Parathyroid adenoma (tissue), 2 donors: Measurements from ENCODE around the gene EML1.
A peak's percentile ranks its signal among the peaks of the same experiment; 100 is the strongest.

ENCODE experiments used
- H2AFZ ChIP-seq: fragments of 300-600 bp; sonication (generic); one replicate; pipeline ENCODE4 v1.7.0; 2017; ENCODE audit warnings: antibody characterized with exemption, mild to moderate bottlenecking
- H3K27ac ChIP-seq: fragments of 300-600 bp; sonication (generic); one replicate; pipeline ENCODE4 v1.7.0; 2017
- H3K27me3 ChIP-seq: fragments of 300-600 bp; sonication (generic); one replicate; pipeline ENCODE4 v1.7.0; 2017; ENCODE audit warnings: low read length; ENCODE audit not compliant: control insufficient read depth, insufficient read depth
- H3K36me3 ChIP-seq: fragments of 300-600 bp; sonication (generic); one replicate; pipeline ENCODE4 v1.7.0; 2017; ENCODE audit warnings: low read length; ENCODE audit not compliant: control insufficient read depth, insufficient read depth
- H3K4me1 ChIP-seq: fragments of 300-600 bp; sonication (generic); one replicate; pipeline ENCODE4 v1.7.0; 2017; ENCODE audit warnings: control low read depth
- H3K4me2 ChIP-seq: fragments of 300-600 bp; sonication (generic); one replicate; pipeline ENCODE4 v1.7.0; 2017; ENCODE audit warnings: low read length
- H3K4me3 ChIP-seq: fragments of 300-600 bp; sonication (generic); one replicate; pipeline ENCODE4 v1.7.0; 2017; ENCODE audit warnings: low read depth, low read length
- H3K79me2 ChIP-seq: fragments of 300-600 bp; sonication (generic); one replicate; pipeline ENCODE4 v1.7.0; 2017; ENCODE audit warnings: control low read depth
- H3K9ac ChIP-seq: fragments of 300-600 bp; sonication (generic); one replicate; pipeline ENCODE4 v1.7.0; 2017; ENCODE audit warnings: mild to moderate bottlenecking
- H3K9me3 ChIP-seq: fragments of 300-600 bp; sonication (generic); one replicate; pipeline ENCODE4 v1.7.0; 2017; ENCODE audit warnings: low read length; ENCODE audit not compliant: control insufficient read depth
- TF ChIP-seq, protein P1 (sequence below): fragments of 300-600 bp; sonication (generic); IDR thresholded peaks from one replicate; pipeline ENCODE4 v1.7.0; 2017; ENCODE audit warnings: antibody characterized with exemption, mild to moderate bottlenecking
- donor health status: primary hyperparathyroidism.

Gene EML1

GRCh38 chr14:99829450-99829849 is 36.2 kb downstream of the EML1 start:
- H3K9me3 ChIP-seq = no peaks in the 10 kb centered on the region
- no peak overlapping the region for H3K4me2 ChIP-seq
- H3K4me1 ChIP-seq = no peaks in the 10 kb centered on the region
- no peak overlapping the region for H2AFZ ChIP-seq
- H3K9ac ChIP-seq = no peak overlapping the region
- TF ChIP-seq, protein P1, sequence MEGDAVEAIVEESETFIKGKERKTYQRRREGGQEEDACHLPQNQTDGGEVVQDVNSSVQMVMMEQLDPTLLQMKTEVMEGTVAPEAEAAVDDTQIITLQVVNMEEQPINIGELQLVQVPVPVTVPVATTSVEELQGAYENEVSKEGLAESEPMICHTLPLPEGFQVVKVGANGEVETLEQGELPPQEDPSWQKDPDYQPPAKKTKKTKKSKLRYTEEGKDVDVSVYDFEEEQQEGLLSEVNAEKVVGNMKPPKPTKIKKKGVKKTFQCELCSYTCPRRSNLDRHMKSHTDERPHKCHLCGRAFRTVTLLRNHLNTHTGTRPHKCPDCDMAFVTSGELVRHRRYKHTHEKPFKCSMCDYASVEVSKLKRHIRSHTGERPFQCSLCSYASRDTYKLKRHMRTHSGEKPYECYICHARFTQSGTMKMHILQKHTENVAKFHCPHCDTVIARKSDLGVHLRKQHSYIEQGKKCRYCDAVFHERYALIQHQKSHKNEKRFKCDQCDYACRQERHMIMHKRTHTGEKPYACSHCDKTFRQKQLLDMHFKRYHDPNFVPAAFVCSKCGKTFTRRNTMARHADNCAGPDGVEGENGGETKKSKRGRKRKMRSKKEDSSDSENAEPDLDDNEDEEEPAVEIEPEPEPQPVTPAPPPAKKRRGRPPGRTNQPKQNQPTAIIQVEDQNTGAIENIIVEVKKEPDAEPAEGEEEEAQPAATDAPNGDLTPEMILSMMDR = no peak
- no peak overlapping the region for H3K4me3 ChIP-seq
- H3K27me3 ChIP-seq = no peaks in the 10 kb centered on the region
- no peaks in the 10 kb centered on the region for H3K36me3 ChIP-seq
- H3K27ac ChIP-seq = no peak overlapping the region
- H3K79me2 ChIP-seq = peaks cover 16% of the 10 kb centered on the region

GRCh38 chr14:99831303-99831702 is 38.1 kb downstream of the EML1 start:
- H3K4me3 ChIP-seq = no peak overlapping the region
- TF ChIP-seq, protein P1 = no peak
- no peaks in the 10 kb centered on the region for H3K27me3 ChIP-seq
- no peak overlapping the region for H3K4me2 ChIP-seq
- H3K79me2 ChIP-seq = peaks cover 12% of the 10 kb centered on the region
- H3K9me3 ChIP-seq = no peaks in the 10 kb centered on the region
- no peaks in the 10 kb centered on the region for H3K36me3 ChIP-seq
- H2AFZ ChIP-seq = no peak overlapping the region
- no peak overlapping the region for H3K27ac ChIP-seq
- H3K4me1 ChIP-seq = no peaks in the 10 kb centered on the region
- no peak overlapping the region for H3K9ac ChIP-seq

DNA sequence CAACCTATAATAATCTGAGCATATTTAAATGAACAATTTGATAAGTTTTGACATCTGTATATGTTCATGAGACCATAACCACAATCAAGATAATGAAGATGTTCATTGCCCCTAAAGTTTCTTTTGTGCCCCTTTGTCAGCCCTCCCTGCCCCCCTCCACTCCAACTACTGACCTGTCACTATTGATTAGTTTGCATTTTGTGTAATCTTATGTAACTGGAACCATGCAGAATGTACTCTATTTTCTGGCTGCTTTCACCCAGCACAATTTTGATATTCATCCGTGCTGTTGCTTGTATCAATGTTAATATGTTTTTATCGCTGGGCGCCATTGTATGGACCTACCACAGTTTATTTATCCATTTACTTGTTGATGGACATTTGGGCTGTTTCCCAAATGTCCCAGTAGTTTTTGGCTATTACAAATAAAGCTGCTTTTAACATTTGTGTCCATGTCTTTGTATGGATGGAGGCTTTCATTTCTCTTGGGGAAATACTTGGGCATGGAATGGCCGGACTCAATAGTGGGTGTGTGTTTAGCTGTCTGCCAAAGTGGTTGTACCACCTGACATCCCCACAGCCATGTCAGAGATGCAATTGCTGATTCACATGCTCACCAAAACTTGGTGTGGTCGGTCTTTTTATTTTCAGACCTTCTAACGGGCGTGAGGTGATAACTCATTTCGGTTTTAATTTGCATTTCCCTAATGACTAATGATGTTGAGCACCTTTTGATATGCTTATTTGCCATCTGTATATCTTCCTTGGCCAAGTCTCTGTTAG is 38.9 kb downstream of the EML1 start:
- H3K79me2 ChIP-seq = peaks cover 11% of the 10 kb centered on the region
- no peak overlapping the region for H3K9ac ChIP-seq
- H3K4me2 ChIP-seq = no peak overlapping the region
- no peaks in the 10 kb centered on the region for H3K36me3 ChIP-seq
- no peaks in the 10 kb centered on the region for H3K9me3 ChIP-seq
- H3K27me3 ChIP-seq = no peaks in the 10 kb centered on the region
- no peaks in the 10 kb centered on the region for H3K4me1 ChIP-seq
- TF ChIP-seq, protein P1 = no peak
- H3K27ac ChIP-seq = no peak overlapping the region
- no peak overlapping the region for H2AFZ ChIP-seq
- H3K4me3 ChIP-seq = no peak overlapping the region

DNA sequence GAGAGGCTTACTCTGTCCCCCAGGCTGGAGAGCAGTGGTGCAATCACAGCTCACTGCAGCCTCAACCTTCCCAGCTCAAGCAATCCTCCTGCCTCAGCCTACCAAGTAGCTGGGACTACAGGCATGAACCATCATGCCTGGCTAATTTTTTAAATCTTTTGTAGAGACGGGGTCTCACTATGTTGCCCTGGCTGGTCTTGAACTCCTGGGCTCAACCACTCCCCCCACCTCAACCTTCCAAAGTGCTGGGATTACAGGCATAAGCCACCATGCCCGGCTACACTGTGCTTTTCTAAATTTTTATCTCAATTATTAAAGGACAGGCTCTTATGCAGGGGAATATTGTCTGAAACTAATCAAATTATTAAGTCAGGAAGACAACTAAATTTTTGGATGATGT is 44.6 kb downstream of the EML1 start:
- no peak overlapping the region for H3K27ac ChIP-seq
- no peaks in the 10 kb centered on the region for H3K36me3 ChIP-seq
- no peak overlapping the region for H3K4me2 ChIP-seq
- TF ChIP-seq, protein P1 = no peak
- H3K79me2 ChIP-seq = peaks cover 9% of the 10 kb centered on the region
- no peaks in the 10 kb centered on the region for H3K9me3 ChIP-seq
- no peak overlapping the region for H3K9ac ChIP-seq
- no peaks in the 10 kb centered on the region for H3K27me3 ChIP-seq
- peaks cover 9% of the 10 kb centered on the region for H3K4me1 ChIP-seq
- H2AFZ ChIP-seq = no peak overlapping the region
- H3K4me3 ChIP-seq = no peak overlapping the region

GRCh38 chr14:99838639-99839134 is 45.5 kb downstream of the EML1 start:
- H3K27me3 ChIP-seq = no peaks in the 10 kb centered on the region

More at GRCh38 chr14:99838639-99839134, 45.5 kb downstream of the EML1 start:
- Histone ChIP-seq H3K79me2 (peaks cover 9% of the 10 kb centered on the region), H3K4me1 (peaks cover 9% of the 10 kb centered on the region), H3K9me3 (no peaks in the 10 kb centered on the region), H3K4me3 (no peak overlapping the region), H3K4me2 (peak overlapping the region; percentile 56), H3K27ac (no peak overlapping the region), H3K9ac (no peak overlapping the region), H2AFZ (no peak overlapping the region), H3K36me3 (no peaks in the 10 kb centered on the region)
- TF ChIP-seq, protein P1 = no peak
